Astrocyte (in vitro differentiated cells and primary cell): Measurements from ENCODE around the gene WDR4.

Source experiments
- EZH2 ChIP-seq: IDR thresholded peaks from 2 replicates; pipeline ENCODE4 v1.6.1; 2012; ENCODE audit warnings: mild to moderate bottlenecking, low read length, inconsistent platforms; ENCODE audit not compliant: insufficient read depth
- TF ChIP-seq, protein P1 (sequence below): IDR thresholded peaks from 2 replicates; pipeline ENCODE4 v1.5.1; 2011; ENCODE audit warnings: low read depth, mild to moderate bottlenecking, inconsistent platforms, low read length, moderate library complexity; ENCODE audit not compliant: insufficient read depth

DNA sequence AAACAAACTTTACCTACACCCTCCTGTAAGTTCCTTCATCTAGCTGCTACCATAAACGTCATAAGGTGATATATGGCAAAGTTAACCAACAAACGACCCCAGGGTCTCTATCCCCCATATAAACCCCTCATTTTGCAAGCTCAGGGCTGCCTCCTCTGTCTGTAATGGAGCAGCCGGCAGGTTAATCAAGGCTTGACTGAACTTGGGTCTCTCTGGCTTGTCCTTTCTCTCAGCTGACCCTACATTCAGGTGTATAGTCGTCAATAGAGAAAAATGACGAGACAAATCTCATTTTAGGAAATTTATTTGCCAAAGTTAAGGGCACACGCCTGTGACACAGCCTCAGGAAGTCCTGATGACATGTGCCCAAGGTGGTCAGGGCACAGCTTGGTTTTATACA is 67.4 kb downstream of the WDR4 start:
- TF ChIP-seq, protein P1, sequence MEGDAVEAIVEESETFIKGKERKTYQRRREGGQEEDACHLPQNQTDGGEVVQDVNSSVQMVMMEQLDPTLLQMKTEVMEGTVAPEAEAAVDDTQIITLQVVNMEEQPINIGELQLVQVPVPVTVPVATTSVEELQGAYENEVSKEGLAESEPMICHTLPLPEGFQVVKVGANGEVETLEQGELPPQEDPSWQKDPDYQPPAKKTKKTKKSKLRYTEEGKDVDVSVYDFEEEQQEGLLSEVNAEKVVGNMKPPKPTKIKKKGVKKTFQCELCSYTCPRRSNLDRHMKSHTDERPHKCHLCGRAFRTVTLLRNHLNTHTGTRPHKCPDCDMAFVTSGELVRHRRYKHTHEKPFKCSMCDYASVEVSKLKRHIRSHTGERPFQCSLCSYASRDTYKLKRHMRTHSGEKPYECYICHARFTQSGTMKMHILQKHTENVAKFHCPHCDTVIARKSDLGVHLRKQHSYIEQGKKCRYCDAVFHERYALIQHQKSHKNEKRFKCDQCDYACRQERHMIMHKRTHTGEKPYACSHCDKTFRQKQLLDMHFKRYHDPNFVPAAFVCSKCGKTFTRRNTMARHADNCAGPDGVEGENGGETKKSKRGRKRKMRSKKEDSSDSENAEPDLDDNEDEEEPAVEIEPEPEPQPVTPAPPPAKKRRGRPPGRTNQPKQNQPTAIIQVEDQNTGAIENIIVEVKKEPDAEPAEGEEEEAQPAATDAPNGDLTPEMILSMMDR: no peak
- no peak for TF ChIP-seq EZH2
